ENCODE data around the gene USP30. TPM values are rescaled to one million over a fixed set of nuclear protein-coding genes. Genes with fewer than 3 reads are reported as not detected.

USP30 gene
- total and polyA plus RNA-seq, 9 of the 15 experiments (the other 6 are each of a cell fraction or from before 2014, with no cell fraction given) = 1.4 to 15.2 (median 7.0) TPM

DNA sequence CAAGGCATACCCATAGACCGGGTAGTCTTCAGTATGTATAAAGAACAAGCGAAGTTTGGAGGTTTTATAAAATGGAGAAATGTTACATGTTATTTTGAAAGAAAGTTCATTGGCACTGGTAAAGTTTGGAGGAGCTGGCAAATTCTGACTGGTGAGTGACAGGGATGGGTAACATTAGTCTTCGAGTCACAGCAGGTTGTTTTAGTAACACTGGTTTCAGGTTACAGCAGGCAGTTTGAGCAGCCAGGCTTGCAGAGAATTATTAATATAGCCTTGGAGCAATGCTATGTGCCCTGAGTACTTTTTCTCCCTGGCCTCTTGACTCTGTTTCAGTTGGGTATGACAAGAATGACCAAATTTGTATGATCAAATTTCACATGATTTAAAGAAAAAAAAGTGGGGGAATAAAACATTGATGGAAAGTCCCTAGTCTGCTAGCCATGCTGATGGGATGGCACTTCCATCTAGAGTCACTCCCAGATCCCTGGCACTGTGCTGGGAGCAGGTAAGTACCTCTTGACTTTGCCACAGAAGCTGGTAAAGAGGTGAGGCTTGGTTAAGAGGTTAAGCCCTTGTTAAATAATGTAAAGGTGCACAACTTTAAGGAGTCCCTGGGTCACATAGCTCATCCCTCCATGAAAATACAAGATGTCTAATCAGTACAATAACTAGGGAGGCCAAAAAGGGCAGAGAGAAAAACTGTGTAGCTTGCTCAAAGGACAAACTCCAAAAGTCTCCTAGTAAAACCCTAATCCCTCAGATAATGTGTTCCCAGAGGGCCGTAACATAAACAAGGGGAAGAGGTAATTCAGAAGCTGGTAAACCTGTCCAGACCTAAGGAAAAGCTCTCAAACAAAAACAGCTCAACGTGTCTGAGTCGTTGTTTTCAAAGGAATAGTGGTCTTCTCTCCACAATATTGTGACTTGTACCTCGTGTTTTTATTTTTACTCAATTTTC is 18.9 kb upstream of the USP30 start:
- Histone ChIP-seq H2AFZ (ENCODE audit: low read depth, low read length) (no peak overlapping the region), H4K20me1 (replicated peaks; ENCODE audit: control insufficient read depth, insufficient read depth, low read length) (no peaks in the 10 kb centered on the region), H3K9me1 (ENCODE audit: control insufficient read depth, insufficient read depth, low read length) (no peaks in the 10 kb centered on the region), H3K4me1 (replicated peaks in 1 of 2; ENCODE audit: control insufficient read depth in 2 of 2, insufficient read depth in 2 of 2, low read length in 2 of 2) (no peaks in the 10 kb centered on the region), H3K36me3 (ENCODE audit: control insufficient read depth, insufficient read depth, low read length) (no peaks in the 10 kb centered on the region), H3K4me3 (no peak overlapping the region), H3K27me3 (ENCODE audit: control insufficient read depth in 2 of 2, insufficient read depth in 2 of 2, low read length in 2 of 2) (peaks cover 0 to 4% of the 10 kb centered on the region in 2 experiments; a peak in 2 of 5 replicates), H3K79me2 (ENCODE audit: control insufficient read depth, insufficient read depth, low read length) (no peaks in the 10 kb centered on the region), H3K9ac (ENCODE audit: insufficient read depth in 1 of 2, low read depth in 2 of 2, low read length in 2 of 2) (no peak overlapping the region), H3K9me3 (replicated peaks; ENCODE audit: control insufficient read depth, insufficient read depth, low read depth, low read length) (no peaks in the 10 kb centered on the region), H3K27ac (ENCODE audit: extremely low read depth, low read depth, low read length) (no peak overlapping the region), H3K4me2 (ENCODE audit: insufficient read depth, low read length) (no peak overlapping the region)
- BruUV-seq (replicated peaks) = no TSS peak
- intact Hi-C loops (cut with micrococcal nuclease) (no loop called here), in situ Hi-C loops (cut with MboI) (no loop called here)
- WGBS (ENCODE audit: insufficient coverage, low coverage, missing lambda C conversion rate) = 0% methylated on average over 7 of the region's 7 CpGs
- POLR2A ChIA-PET = interaction anchor here (0.6 kb wide), 1 partner anchor 12 kb away, joined by 3 read pairs; no protein-coding TSS in a partner anchor
- CTCF ChIA-PET (ENCODE audit: low intra/inter-chr PET ratio) = no interaction called here
- DNase-seq (ENCODE audit: extremely low read depth in 1 of 4, low spot score in 3 of 4) (no peak), ATAC-seq (no peak), FAIRE-seq (no peak)
- TF ChIP-seq, protein P1, sequence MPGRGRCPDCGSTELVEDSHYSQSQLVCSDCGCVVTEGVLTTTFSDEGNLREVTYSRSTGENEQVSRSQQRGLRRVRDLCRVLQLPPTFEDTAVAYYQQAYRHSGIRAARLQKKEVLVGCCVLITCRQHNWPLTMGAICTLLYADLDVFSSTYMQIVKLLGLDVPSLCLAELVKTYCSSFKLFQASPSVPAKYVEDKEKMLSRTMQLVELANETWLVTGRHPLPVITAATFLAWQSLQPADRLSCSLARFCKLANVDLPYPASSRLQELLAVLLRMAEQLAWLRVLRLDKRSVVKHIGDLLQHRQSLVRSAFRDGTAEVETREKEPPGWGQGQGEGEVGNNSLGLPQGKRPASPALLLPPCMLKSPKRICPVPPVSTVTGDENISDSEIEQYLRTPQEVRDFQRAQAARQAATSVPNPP (IDR thresholded peaks at IDR 0.05; ENCODE audit: borderline replicate concordance, insufficient read depth, insufficient read length) = no peak
- no peak for TF ChIP-seq ZNF586 (CRISPR knock-in tag; conservative IDR thresholded peaks at IDR 0.05)
- TF ChIP-seq SETDB1 (IDR thresholded peaks at IDR 0.05; ENCODE audit: low read length) = no peak
- TF ChIP-seq SMARCB1 (IDR thresholded peaks at IDR 0.05; ENCODE audit: insufficient read length, low read depth) = no peak
- TF ChIP-seq STAG1 (CRISPR knock-in tag; IDR thresholded peaks at IDR 0.05; ENCODE audit: borderline replicate concordance) = no peak
- no peak for TF ChIP-seq GATA2 (CRISPR knock-in tag; IDR thresholded peaks at IDR 0.05)
- TF ChIP-seq ZNF780A (CRISPR knock-in tag; IDR thresholded peaks at IDR 0.05) = no peak
- no peak for TF ChIP-seq GTF2B (IDR thresholded peaks at IDR 0.05; ENCODE audit: extremely low read depth, insufficient read length)
- TF ChIP-seq RBM17 (IDR thresholded peaks at IDR 0.05; ENCODE audit: borderline replicate concordance, low read depth, low read length) = no peak
- no peak for TF ChIP-seq BRD4 (IDR thresholded peaks at IDR 0.05)
- no peak for TF ChIP-seq ESRRA (IDR thresholded peaks at IDR 0.05; ENCODE audit: borderline replicate concordance, low read depth)
- TF ChIP-seq ZNF76 (CRISPR knock-in tag; IDR thresholded peaks at IDR 0.05; ENCODE audit: borderline replicate concordance) = no peak
- TF ChIP-seq ZNF785 (CRISPR knock-in tag; IDR thresholded peaks at IDR 0.05) = no peak
- no peak for TF ChIP-seq E2F8 (IDR thresholded peaks at IDR 0.05; ENCODE audit: low read depth, partially characterized antibody)
- TF ChIP-seq, protein P2, sequence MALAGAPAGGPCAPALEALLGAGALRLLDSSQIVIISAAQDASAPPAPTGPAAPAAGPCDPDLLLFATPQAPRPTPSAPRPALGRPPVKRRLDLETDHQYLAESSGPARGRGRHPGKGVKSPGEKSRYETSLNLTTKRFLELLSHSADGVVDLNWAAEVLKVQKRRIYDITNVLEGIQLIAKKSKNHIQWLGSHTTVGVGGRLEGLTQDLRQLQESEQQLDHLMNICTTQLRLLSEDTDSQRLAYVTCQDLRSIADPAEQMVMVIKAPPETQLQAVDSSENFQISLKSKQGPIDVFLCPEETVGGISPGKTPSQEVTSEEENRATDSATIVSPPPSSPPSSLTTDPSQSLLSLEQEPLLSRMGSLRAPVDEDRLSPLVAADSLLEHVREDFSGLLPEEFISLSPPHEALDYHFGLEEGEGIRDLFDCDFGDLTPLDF (CRISPR knock-in tag; IDR thresholded peaks at IDR 0.05) = no peak
- TF ChIP-seq FIP1L1 (IDR thresholded peaks at IDR 0.05; ENCODE audit: low read depth, low read length, poor library complexity, severe bottlenecking) = no peak

All from K562 (cell line).